ENCODE results near the gene MGAT4A.
"Not testable (repeated sequence)": the region's sequence is repeated elsewhere in the genome, so short reads cannot be mapped to it uniquely, and the experiment has no call there.

MGAT4A gene

GRCh38 chr2:98759338-98759737, 28.4 kb upstream of the MGAT4A start:
- DNase-seq, result no peak

GRCh38 chr2:98757904-98758421, 27.0 kb upstream of the MGAT4A start:
- DNase-seq, result peak; percentile 69

GRCh38 chr2:98753801-98754200, 22.9 kb upstream of the MGAT4A start:
- no peak for DNase-seq

- DNase-seq, result not testable (repeated sequence)
Observed at GRCh38 chr2:98752711-98753110, 21.8 kb upstream of the MGAT4A start.

GRCh38 chr2:98751748-98752147, 20.8 kb upstream of the MGAT4A start:
- no peak for DNase-seq

GRCh38 chr2:98750593-98751282, 19.8 kb upstream of the MGAT4A start:
- no peak for DNase-seq

GRCh38 chr2:98749066-98749450, 18.1 kb upstream of the MGAT4A start:
- DNase-seq, result peak; percentile 62

- no peak for DNase-seq
Observed at GRCh38 chr2:98748292-98749065, 17.5 kb upstream of the MGAT4A start.

- DNase-seq, result no peak
Observed at GRCh38 chr2:98747888-98748287, 17.0 kb upstream of the MGAT4A start.

- DNase-seq, result no peak
Observed at GRCh38 chr2:98746426-98746825, 15.5 kb upstream of the MGAT4A start.

- DNase-seq, result no peak
Observed at GRCh38 chr2:98744595-98744994, 13.7 kb upstream of the MGAT4A start.

GRCh38 chr2:98743835-98744234, 12.9 kb upstream of the MGAT4A start:
- DNase-seq, result no peak

GRCh38 chr2:98739020-98739419, 8.1 kb upstream of the MGAT4A start:
- DNase-seq, result no peak

- DNase-seq, result no peak
Observed at GRCh38 chr2:98738304-98738703, 7.4 kb upstream of the MGAT4A start.

- DNase-seq, result no peak
Observed at GRCh38 chr2:98737848-98738247, 6.9 kb upstream of the MGAT4A start.

- DNase-seq, result no peak
Observed at GRCh38 chr2:98736464-98736889, 5.5 kb upstream of the MGAT4A start.

GRCh38 chr2:98734823-98735260, 3.9 kb upstream of the MGAT4A start:
- no peak for DNase-seq

GRCh38 chr2:98734162-98734561, 3.2 kb upstream of the MGAT4A start:
- no peak for DNase-seq

GRCh38 chr2:98732430-98733051, 1.6 kb upstream of the MGAT4A start:
- no peak for DNase-seq

- no peak for DNase-seq
Observed at GRCh38 chr2:98731894-98732349, 990 bp upstream of the MGAT4A start.

GRCh38 chr2:98730707-98731040, 258 bp downstream of the MGAT4A start:
- DNase-seq, result no peak

- DNase-seq, result peak; percentile 60
Observed at GRCh38 chr2:98730053-98730706, 752 bp downstream of the MGAT4A start.

GRCh38 chr2:98729652-98730051, 1.3 kb downstream of the MGAT4A start:
- DNase-seq, result no peak

Data from CD4-positive, alpha-beta T cell treated with Interferon gamma for 1 hour (primary cell).